ENCODE results near the gene NDC1. TPM values are rescaled to one million over a fixed set of nuclear protein-coding genes. Genes with fewer than 3 reads are reported as not detected.
A peak's percentile ranks its signal among the peaks of the same experiment; 100 is the strongest.

NDC1 gene
- total RNA-seq, 1 donor from 2014 or later = 14.8 TPM

DNA sequence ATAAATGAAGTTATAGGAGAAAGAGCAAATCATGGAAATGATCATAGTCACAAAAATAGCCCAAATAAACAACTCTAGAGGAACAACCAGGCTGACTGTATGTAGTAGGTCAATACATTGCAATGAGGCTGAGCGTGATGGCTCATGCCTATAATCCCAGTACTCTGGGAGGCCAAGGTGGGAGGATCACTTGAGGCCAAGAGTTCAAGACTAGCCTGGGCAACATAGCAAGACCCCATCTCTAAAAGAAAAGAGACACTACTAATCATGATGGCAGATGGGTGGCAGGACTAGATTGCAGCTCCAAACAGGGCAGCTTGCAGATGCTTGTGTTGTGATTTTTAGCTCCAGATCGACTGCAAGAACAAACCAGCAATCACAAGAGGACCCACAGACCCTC is 27.6 kb downstream of the NDC1 start:
- Histone ChIP-seq H3K4me2 (ENCODE audit: low read length) (no peak overlapping the region), H4K20me1 (ENCODE audit: insufficient read depth, low read length) (no peaks in the 10 kb centered on the region), H3K4me1 (ENCODE audit: insufficient read depth, low read length) (peaks cover 3% of the 10 kb centered on the region), H3K27me3 (ENCODE audit: insufficient read depth, low read length) (no peaks in the 10 kb centered on the region), H3K9ac (ENCODE audit: low read length) (no peak overlapping the region), H3K27ac (ENCODE audit: low read depth, low read length) (no peak overlapping the region), H3K4me3 (ENCODE audit: insufficient read depth, low read depth, low read length) (no peak overlapping the region), H3K79me2 (ENCODE audit: insufficient read depth, low read length) (peaks cover 4% of the 10 kb centered on the region), H3K36me3 (ENCODE audit: insufficient read depth, low read length) (no peaks in the 10 kb centered on the region), H3K9me3 (ENCODE audit: insufficient read depth, low read depth, low read length) (no peaks in the 10 kb centered on the region), H2AFZ (ENCODE audit: low read depth, low read length) (no peak overlapping the region)
- DNase-seq (ENCODE audit: low read depth) (no peak), FAIRE-seq (no peak)
- no peaks in the 10 kb centered on the region for H3K9me3 Mint-ChIP-seq (ENCODE audit: unreplicated experiment)
- peaks cover 9% of the 10 kb centered on the region for H3K4me1 Mint-ChIP-seq (ENCODE audit: low read depth, unreplicated experiment)
- TF ChIP-seq EZH2 (IDR thresholded peaks at IDR 0.05; ENCODE audit: insufficient read depth, low read length) = no peak
- TF ChIP-seq, protein P1, sequence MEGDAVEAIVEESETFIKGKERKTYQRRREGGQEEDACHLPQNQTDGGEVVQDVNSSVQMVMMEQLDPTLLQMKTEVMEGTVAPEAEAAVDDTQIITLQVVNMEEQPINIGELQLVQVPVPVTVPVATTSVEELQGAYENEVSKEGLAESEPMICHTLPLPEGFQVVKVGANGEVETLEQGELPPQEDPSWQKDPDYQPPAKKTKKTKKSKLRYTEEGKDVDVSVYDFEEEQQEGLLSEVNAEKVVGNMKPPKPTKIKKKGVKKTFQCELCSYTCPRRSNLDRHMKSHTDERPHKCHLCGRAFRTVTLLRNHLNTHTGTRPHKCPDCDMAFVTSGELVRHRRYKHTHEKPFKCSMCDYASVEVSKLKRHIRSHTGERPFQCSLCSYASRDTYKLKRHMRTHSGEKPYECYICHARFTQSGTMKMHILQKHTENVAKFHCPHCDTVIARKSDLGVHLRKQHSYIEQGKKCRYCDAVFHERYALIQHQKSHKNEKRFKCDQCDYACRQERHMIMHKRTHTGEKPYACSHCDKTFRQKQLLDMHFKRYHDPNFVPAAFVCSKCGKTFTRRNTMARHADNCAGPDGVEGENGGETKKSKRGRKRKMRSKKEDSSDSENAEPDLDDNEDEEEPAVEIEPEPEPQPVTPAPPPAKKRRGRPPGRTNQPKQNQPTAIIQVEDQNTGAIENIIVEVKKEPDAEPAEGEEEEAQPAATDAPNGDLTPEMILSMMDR (IDR thresholded peaks at IDR 0.05; ENCODE audit: insufficient read depth, low read depth, low read length) = no peak
- H3K36me3 Mint-ChIP-seq (ENCODE audit: low read depth, unreplicated experiment) = peaks cover 16% of the 10 kb centered on the region
- no peak overlapping the region for H3K27ac Mint-ChIP-seq (ENCODE audit: unreplicated experiment)
- no peak overlapping the region for H3K4me3 Mint-ChIP-seq (ENCODE audit: unreplicated experiment)
- no peaks in the 10 kb centered on the region for H3K27me3 Mint-ChIP-seq (ENCODE audit: low read depth, unreplicated experiment)

DNA sequence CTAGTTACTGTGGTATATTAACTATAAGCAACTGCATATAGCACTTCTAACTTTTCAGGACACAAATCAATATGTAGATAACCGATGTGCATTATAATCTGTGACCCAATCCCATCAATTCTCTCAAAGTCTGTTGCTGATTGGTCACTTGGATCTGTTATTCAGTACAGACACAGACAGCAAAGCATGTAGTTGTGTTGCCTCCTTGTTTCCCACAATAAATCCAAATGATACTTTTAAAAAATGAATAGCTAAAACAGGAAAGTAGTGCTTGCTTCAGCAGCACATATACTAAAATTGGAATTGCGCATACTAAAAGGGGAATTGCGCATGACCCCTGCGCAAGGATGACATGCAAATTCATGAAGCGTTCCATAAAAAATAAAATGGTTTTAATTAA is 28.1 kb downstream of the NDC1 start:
- no peak overlapping the region for H3K4me3 Mint-ChIP-seq (ENCODE audit: unreplicated experiment)
- H3K9me3 ChIP-seq (ENCODE audit: insufficient read depth, low read depth, low read length) = no peaks in the 10 kb centered on the region
- H3K9me3 Mint-ChIP-seq (ENCODE audit: unreplicated experiment) = no peaks in the 10 kb centered on the region
- TF ChIP-seq EZH2 (IDR thresholded peaks at IDR 0.05; ENCODE audit: insufficient read depth, low read length) = no peak
- TF ChIP-seq, protein P1 (IDR thresholded peaks at IDR 0.05; ENCODE audit: insufficient read depth, low read depth, low read length) = no peak
- FAIRE-seq = no peak
- H3K4me1 ChIP-seq (ENCODE audit: insufficient read depth, low read length) = peaks cover 3% of the 10 kb centered on the region
- no peak overlapping the region for H3K9ac ChIP-seq (ENCODE audit: low read length)
- H3K79me2 ChIP-seq (ENCODE audit: insufficient read depth, low read length) = peaks cover 2% of the 10 kb centered on the region
- H3K4me3 ChIP-seq (ENCODE audit: insufficient read depth, low read depth, low read length) = no peak overlapping the region
- H3K36me3 Mint-ChIP-seq (ENCODE audit: low read depth, unreplicated experiment) = peaks cover 16% of the 10 kb centered on the region
- H3K27me3 Mint-ChIP-seq (ENCODE audit: low read depth, unreplicated experiment) = no peaks in the 10 kb centered on the region
- H3K27me3 ChIP-seq (ENCODE audit: insufficient read depth, low read length) = no peaks in the 10 kb centered on the region
- H3K4me1 Mint-ChIP-seq (ENCODE audit: low read depth, unreplicated experiment) = peaks cover 9% of the 10 kb centered on the region
- H4K20me1 ChIP-seq (ENCODE audit: insufficient read depth, low read length) = no peaks in the 10 kb centered on the region
- no peaks in the 10 kb centered on the region for H3K36me3 ChIP-seq (ENCODE audit: insufficient read depth, low read length)
- no peak overlapping the region for H3K27ac Mint-ChIP-seq (ENCODE audit: unreplicated experiment)
- DNase-seq (ENCODE audit: low read depth) = no peak
- no peak overlapping the region for H3K4me2 ChIP-seq (ENCODE audit: low read length)
- no peak overlapping the region for H3K27ac ChIP-seq (ENCODE audit: low read depth, low read length)
- H2AFZ ChIP-seq (ENCODE audit: low read depth, low read length) = no peak overlapping the region

DNA sequence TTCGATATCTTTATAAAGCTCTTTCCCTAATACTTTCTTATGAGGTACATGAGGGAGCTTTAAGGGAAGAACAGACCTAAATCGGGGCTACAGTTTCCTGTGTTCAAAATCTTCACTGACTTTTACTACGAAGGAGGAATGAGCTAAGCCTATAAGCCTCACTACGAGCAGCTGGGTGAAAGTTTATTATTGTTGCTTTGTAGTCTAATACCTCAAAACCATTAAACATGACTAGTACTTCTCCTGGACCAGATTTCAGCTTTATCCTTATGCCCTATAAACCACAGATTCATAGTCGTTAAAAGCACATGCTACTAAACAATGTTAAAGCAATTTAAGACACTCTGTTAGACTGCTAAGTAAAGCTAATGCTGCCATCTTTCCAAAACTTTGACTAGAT is 30.2 kb downstream of the NDC1 start:
- peak overlapping the region; percentile 17 for H3K4me2 ChIP-seq (ENCODE audit: low read length)
- no peaks in the 10 kb centered on the region for H3K9me3 ChIP-seq (ENCODE audit: insufficient read depth, low read depth, low read length)
- H3K27me3 ChIP-seq (ENCODE audit: insufficient read depth, low read length) = no peaks in the 10 kb centered on the region
- no peaks in the 10 kb centered on the region for H3K27me3 Mint-ChIP-seq (ENCODE audit: low read depth, unreplicated experiment)
- H3K9ac ChIP-seq (ENCODE audit: low read length) = no peak overlapping the region
- H3K36me3 Mint-ChIP-seq (ENCODE audit: low read depth, unreplicated experiment) = peaks cover 16% of the 10 kb centered on the region
- no peak overlapping the region for H2AFZ ChIP-seq (ENCODE audit: low read depth, low read length)
- peak; percentile 59 for FAIRE-seq
- no peaks in the 10 kb centered on the region for H3K79me2 ChIP-seq (ENCODE audit: insufficient read depth, low read length)
- no peak overlapping the region for H3K4me3 ChIP-seq (ENCODE audit: insufficient read depth, low read depth, low read length)
- H3K4me1 ChIP-seq (ENCODE audit: insufficient read depth, low read length) = peaks cover 3% of the 10 kb centered on the region
- H3K9me3 Mint-ChIP-seq (ENCODE audit: unreplicated experiment) = no peaks in the 10 kb centered on the region
- peaks cover 2% of the 10 kb centered on the region for H3K36me3 ChIP-seq (ENCODE audit: insufficient read depth, low read length)
- H3K4me3 Mint-ChIP-seq (ENCODE audit: unreplicated experiment) = no peak overlapping the region
- peak; percentile 79 for DNase-seq (ENCODE audit: low read depth)
- no peak overlapping the region for H3K27ac Mint-ChIP-seq (ENCODE audit: unreplicated experiment)
- H4K20me1 ChIP-seq (ENCODE audit: insufficient read depth, low read length) = no peaks in the 10 kb centered on the region
- no peak overlapping the region for H3K27ac ChIP-seq (ENCODE audit: low read depth, low read length)
- TF ChIP-seq, protein P1 (IDR thresholded peaks at IDR 0.05; ENCODE audit: insufficient read depth, low read depth, low read length) = no peak
- no peak for TF ChIP-seq EZH2 (IDR thresholded peaks at IDR 0.05; ENCODE audit: insufficient read depth, low read length)
- H3K4me1 Mint-ChIP-seq (ENCODE audit: low read depth, unreplicated experiment) = peaks cover 9% of the 10 kb centered on the region
